PC-3 (cell line): ENCODE results near the gene NEDD4L.

Experiments
- CTCF ChIP-seq: fragments of 300-600 bp; sonication (generic); conservative IDR thresholded peaks from 2 replicates; pipeline ENCODE4 v1.5.1; 2017; ENCODE audit warnings: antibody characterized with exemption, low read depth, mild to moderate bottlenecking, low read length
- EZH2phosphoT487 ChIP-seq: fragments of 300-600 bp; sonication (generic); IDR thresholded peaks from 2 replicates; pipeline ENCODE4 v1.6.1; 2018; ENCODE audit warnings: mild to moderate bottlenecking, antibody characterized with exemption, low read length, borderline replicate concordance

GRCh38 chr18:58135183-58135641 is 91.2 kb downstream of the NEDD4L start:
- TF ChIP-seq CTCF (no peak), EZH2phosphoT487 (no peak)
